CD4-positive, alpha-beta T cell treated with Interleukin-17A for 4 hours (primary cell): ENCODE results near the gene THADA.

Experiments
- DNase-seq: peaks from one replicate; pipeline ENCODE4 v3.0.0-alpha.2; 2020; ENCODE audit warnings: mixed read lengths

THADA gene

DNA sequence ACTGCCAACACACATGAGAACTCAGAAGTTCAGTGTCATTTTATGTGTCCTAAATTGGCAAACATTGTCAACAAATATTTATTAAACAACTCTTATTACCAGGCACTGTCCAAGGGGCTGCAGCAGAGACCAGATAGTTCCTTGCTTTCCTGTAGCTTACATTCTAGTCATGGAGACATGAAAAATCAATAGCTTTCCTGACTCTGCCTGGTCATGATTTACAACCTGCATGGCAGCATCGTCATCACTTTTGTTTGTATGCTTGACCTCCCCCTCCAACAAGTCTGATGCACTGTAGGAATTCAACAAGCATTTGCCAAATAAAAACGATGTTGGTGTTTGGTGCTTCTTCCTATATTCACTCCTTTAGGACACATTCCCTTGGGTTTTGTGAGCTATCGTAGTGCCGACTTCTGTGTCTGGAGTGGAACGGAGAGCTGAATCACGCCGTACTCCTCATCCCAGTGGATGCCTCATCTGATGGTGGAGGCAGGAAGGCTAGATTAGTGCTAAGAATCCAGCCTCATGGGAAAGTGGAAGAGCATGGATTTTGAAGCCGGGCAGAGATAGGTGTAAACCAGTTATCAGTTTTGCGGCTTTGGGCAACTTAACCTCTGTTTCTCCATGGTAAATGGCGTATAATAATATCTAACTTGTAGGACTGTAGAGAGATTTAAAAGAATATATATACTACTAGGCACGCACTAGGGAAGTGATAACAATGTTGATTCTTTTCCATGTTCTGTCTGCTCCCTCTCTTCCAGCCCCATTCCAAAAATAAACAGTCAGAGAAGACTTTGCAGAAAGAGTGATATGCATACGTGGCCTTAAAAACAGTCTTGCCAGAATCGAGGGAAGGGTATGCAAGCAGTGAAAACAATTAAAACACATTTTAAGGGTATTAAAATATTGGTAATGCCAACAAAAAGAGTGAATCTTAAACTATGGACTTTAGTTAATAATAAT, 249.0 kb downstream of the THADA start:
- no peak for DNase-seq

GRCh38 chr2:43345872-43346271, 250.0 kb downstream of the THADA start:
- no peak for DNase-seq

GRCh38 chr2:43345391-43345813, 250.4 kb downstream of the THADA start:
- no peak for DNase-seq

DNA sequence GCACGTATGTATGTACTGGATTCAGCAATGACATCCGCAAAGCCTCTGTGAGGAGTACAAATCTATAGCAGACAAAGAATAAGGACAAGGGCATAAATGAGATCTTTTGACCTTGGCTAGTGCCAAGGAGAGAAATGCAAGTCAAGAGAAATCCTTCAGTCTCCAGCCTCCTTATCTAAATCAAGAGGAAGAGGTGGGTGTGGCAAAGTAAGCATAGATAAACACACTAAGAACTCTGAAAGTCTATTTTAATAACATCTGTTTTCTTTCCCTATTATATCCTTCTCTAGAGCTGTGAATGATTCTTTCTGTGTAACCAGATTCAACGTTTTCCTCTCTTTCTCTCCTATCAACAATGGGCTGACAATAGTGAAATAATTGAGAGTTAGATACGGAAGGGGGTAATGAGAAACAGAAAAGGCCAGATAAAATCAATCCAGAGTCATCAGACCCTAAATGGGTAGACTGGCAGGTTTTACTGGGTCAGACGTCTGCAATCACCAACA, 250.9 kb downstream of the THADA start:
- no peak for DNase-seq

GRCh38 chr2:43343573-43344304, 252.1 kb downstream of the THADA start:
- no peak for DNase-seq

GRCh38 chr2:43341959-43342757, 253.7 kb downstream of the THADA start:
- DNase-seq = no peak

DNA sequence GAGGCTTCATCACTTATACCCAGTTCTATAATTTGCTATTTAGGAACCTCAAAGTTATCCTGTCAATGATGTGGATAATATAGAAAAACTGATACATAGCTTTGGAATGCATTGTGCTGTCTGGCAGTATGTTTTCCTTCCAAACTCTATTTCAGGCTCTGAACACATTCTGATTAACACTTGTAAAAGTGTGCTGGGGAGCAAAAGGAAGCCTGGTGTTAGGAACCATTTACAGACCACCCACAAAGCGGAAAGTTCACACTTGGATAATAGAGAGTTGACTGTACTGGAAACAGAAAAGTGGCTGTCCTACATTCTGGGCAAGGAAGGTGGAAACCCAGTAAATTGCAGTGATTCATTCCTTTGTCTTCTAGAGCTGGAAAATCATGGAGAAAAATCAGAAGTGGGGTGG, 254.9 kb downstream of the THADA start:
- DNase-seq = no peak

DNA sequence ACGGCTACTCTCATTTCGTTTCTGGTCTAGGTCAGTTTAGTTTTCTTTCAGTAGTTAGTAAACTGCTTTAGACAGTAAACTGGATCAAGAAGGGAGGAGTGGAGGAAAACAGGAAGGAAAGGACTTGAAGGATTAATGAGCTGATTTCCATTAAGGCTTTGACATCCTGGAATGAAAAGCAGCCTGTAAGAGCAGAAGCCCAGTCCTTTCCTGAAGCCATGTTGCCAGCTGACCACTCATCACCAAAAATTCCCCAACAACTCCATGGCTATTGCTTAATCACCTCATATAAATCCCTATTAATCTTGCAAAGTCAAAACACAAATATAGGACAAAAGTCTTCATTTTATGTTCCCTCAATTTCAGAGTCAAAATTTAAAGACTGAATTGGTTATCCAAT, 255.8 kb downstream of the THADA start:
- DNase-seq = no peak

DNA sequence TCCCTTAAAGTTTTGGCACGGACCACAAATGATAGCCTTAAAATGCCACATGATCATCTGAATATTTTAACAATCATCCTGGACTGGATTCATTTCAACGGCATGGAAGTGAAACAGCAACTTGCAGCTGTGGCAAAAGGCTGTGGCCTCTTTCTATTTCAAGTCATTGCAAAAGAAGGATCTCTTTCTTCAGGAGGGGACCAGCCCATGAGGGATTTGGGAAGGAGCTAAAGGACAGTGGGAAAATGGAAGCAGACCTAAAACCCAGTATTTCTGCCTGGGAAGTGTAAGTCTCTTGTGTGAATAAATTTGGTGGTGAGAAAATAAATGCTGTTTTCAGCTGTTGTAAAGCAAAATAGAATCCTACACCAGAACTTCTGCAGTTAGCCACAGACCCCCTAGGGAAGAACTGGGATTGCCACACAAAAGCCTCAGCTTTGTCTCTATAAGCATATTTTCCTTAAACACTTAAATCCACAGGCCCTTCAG, 262.1 kb downstream of the THADA start:
- DNase-seq = no peak

DNA sequence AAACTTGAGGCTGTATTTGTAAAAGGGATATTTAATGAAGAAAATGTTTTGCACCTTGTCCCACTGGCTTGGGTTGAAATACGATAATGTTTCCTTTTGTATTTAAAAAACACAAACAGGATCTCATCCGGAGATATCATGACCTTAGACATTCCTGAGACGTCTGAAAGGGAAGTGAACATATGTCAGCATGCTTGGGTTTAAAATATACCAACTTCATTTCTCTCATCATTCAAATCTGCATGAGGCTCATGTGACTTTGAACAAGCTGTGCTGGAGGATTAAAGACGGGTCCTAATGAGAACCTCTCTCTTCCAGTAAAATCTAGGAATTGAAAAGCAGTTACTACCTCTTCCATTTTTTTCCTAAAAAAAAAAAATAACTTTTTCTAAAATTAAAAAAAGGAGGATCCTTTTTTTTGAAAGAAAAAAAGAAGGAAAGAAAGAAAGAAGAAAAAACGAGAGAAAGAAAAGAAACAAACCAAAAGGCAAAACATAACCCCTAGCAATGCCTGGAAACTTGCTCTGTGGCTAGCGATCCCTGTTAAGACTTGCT, 262.7 kb downstream of the THADA start:
- no peak for DNase-seq

DNA sequence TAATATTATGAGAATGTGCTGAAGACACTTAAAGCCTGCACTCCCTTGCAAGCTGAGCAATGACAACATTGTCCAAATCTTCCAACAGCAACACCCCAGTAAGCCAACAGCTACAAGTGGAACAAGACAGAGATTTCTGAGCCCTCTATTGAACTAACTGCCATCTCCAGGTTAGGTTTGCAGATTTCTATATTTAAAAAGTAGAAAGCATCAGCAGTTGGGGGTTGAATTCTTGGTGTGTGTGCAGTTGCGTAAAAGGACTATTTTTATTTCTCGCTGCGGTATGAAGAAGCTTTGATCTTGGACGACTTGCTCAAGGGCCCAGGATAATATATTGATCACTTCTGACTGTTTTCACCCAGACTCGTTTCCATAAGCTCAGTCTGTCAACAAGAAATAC, 263.2 kb downstream of the THADA start:
- DNase-seq = no peak

DNA sequence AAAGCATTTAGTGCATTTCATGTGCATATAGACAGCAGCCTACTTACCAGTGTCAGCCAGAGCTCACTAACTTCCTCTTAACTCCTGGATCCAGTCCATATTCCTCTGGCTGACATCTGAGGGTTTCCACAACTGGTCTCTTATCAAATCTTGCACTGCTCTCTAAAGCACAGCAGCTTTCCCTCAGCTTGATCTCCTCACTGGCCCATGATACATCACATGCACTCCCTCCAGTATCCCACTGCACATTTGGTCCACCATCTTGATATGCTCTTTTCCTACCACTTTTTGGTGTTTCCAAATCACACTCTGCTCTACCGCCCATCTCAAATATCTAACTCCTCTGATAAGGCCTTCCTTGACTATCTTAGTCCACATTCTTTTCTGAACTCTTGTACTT, 264.4 kb downstream of the THADA start:
- DNase-seq = no peak

DNA sequence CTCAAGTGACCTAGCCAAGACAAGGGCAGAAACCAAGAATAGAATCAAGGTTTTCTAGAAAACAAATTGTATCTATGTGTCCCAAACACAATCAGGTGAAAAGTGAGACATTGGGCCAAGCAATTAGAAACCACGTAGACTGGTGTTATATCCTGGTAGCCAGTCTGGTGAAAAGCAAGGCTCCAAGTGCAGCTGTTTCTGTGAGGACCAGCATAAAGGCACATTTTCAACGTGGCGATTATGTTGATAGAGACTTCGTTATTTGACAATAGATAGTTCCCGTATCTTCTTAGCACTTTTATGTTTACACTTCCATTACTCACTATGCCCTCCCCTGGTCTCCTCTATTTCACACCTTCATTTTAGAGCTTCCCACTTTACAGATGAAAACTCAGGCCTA, 266.2 kb downstream of the THADA start:
- no peak for DNase-seq

GRCh38 chr2:43328832-43329231, 267.0 kb downstream of the THADA start:
- no peak for DNase-seq

- no peak for DNase-seq
These were observed 267.7 kb downstream of the THADA start for GRCh38 chr2:43328133-43328532.

DNA sequence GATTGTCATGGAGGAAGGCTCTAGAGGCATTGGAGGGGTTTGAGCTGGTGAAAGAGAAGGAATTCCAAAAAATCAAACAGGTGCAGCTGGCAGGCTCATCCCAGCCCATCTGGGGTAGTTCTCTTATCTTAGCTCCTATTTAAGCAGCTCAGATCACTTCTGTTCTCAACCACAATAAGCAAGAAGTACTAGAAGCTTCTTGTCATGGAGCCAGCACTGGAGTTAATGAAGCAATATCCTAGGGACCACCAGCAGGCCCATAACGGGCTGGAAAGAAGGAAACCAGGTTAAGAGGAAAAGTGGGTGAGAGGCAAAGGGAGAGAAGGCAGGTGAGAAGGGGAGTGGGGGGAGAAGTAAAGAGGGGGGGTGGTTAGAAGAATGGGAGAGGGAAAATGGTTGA, 268.7 kb downstream of the THADA start:
- DNase-seq = no peak

- no peak for DNase-seq
These were observed 269.6 kb downstream of the THADA start for GRCh38 chr2:43326101-43326825.

DNA sequence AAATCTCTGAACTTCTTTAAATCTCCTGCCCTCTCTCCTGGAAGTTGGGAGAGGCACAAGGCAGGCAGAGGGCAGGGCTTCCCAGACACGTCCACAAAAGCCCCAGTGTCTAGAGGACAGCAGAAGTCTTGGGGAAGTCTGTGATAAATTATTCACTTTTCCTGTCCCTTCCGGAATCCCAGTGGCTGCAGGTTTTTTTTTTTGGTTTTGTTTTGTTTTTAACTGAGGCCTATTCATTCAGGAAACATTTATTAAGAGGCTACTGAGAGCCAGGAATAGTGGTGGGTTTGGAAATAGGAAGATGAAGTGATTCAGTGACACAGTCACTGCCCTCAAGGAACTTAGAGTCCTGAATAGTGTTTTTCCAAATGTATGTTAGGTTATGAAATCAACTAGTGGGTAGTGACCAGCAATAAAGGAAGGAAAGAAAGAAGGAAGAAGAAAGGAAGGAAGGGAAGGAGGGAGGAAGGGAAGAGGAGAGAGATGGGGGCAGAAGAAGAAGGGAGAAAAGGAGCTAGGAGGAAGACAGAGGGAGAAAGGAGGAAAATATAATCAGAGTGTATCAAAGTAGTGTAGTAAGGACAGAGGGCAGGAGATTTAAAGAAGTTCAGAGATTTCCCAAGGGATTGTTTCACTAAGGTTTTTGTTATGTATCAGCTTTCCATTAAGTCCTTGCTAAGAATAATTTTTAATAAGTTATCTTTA, 270.6 kb downstream of the THADA start:
- no peak for DNase-seq

GRCh38 chr2:43324259-43325106, 271.4 kb downstream of the THADA start:
- no peak for DNase-seq

DNA sequence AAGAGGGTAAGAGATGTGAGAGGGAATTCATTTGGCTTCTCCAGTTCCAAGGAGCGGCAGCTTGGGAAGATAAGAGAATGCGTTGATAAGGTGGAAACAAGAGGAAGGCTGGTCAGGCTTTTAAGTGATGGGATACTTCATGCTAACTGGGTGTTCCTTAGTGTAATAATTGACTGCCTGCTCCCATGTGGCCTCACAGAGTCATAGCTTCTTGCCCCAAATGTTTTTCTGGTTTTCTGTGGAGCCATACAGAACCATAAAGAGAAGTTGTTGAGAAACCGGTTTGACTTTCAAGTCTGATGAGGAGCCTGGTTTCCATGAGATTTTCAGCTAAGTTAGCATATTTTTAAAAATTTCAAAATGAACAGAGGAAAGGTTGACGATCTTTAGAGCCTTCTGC, 272.0 kb downstream of the THADA start:
- DNase-seq = no peak
